GM12878 (cell line): ENCODE data around the gene RNF43. TPM values are rescaled to one million over a fixed set of nuclear protein-coding genes. Genes with fewer than 3 reads are reported as not detected.

Experiments
- ATAC-seq: fragments of 200-7000 bp; cut with Tn5 transposase; 3 replicates; pipeline ENCODE4 v1.9.1; 2020; ENCODE audit warnings: mild to moderate bottlenecking, moderate library complexity
- BruUV-seq: library from RNA; stranded (reverse); fragments of 400-500 nt; replicated peaks from 2 replicates; lab custom pipeline; 2021; lab: Mats Ljungman, UMichigan
- CTCF ChIA-PET: fragments of 300-600 bp; sonication (Branson Sonifier 250); formaldehyde crosslinking; extraction: SDS; loops from one replicate; lab custom pipeline; 2021; ENCODE audit warnings: inconsistent platforms; lab: Yijun Ruan, JAX
- POLR2A ChIA-PET: fragments of 350-600 bp; formaldehyde crosslinking; extraction: SDS; loops from one replicate; lab custom pipeline; 2021; ENCODE audit warnings: inconsistent platforms; lab: Charles Lee
- RAD21 ChIA-PET: fragments of 300-600 bp; sonication (Branson Sonifier 250); formaldehyde crosslinking; loops from one replicate; lab custom pipeline; 2023; ENCODE audit warnings: antibody characterized with exemption; ENCODE audit not compliant: unreplicated experiment; lab: Charles Lee
- SMC1A ChIA-PET: fragments of 300-600 bp; sonication (Branson Sonifier 250); formaldehyde crosslinking; loops from one replicate; lab custom pipeline; 2023; ENCODE audit not compliant: unreplicated experiment, uncharacterized antibody; lab: Charles Lee
- DNase-seq: peaks from one replicate; pipeline ENCODE4 v3.0.0-alpha.2; 2011; ENCODE audit warnings: low read depth, low spot score
- FAIRE-seq: peaks from 3 replicates; lab custom pipeline; 2011; peaks lifted over from hg19 to GRCh38; lab: Jason Lieb, UNC
- H2AFZ ChIP-seq: 2 replicates; pipeline ENCODE4 v1.6.0; 2011; ENCODE audit warnings: low read depth, low read length, control low read depth; ENCODE audit not compliant: control insufficient read depth
- H3K27ac ChIP-seq: 2 replicates; pipeline ENCODE4 v1.5.1; 2011; ENCODE audit warnings: control low read depth; ENCODE audit not compliant: control insufficient read depth, insufficient read depth
- H3K27me3 ChIP-seq, 2 experiments: replicated peaks in 1 of 2; 2 replicates each; pipeline versions ENCODE4 v1.6.0 to v1.6.1; 2011; ENCODE audit warnings: low read length in 1 of 2; ENCODE audit not compliant: control insufficient read depth in 2 of 2, insufficient read depth in 2 of 2
- H3K36me3 ChIP-seq, 2 experiments: 2 replicates each; pipeline ENCODE4 v1.5.1; 2011; ENCODE audit warnings: low read length in 1 of 2; ENCODE audit not compliant: control insufficient read depth in 2 of 2, insufficient read depth in 2 of 2
- H3K4me1 ChIP-seq: 2 replicates; pipeline ENCODE4 v1.6.1; 2011; ENCODE audit warnings: mild to moderate bottlenecking, low read length, moderate library complexity, mixed read lengths; ENCODE audit not compliant: control insufficient read depth, insufficient read depth
- H3K4me2 ChIP-seq: 2 replicates; pipeline ENCODE4 v1.6.0; 2011; ENCODE audit warnings: control low read depth; ENCODE audit not compliant: control insufficient read depth, insufficient read depth
- H3K4me3 ChIP-seq: fragments of 200-600 bp; sonication (generic); 2 replicates; pipeline ENCODE4 v1.5.1; 2016
- H3K79me2 ChIP-seq: 2 replicates; pipeline ENCODE4 v1.6.0; 2011; ENCODE audit warnings: low read length; ENCODE audit not compliant: control insufficient read depth, insufficient read depth
- H3K9ac ChIP-seq: 2 replicates; pipeline ENCODE4 v1.8.0; 2011; ENCODE audit warnings: low read length, control low read depth, mixed read lengths; ENCODE audit not compliant: control insufficient read depth, insufficient read depth
- H3K9me3 ChIP-seq: replicated peaks from 3 replicates; pipeline ENCODE4 v1.5.1; 2011; ENCODE audit warnings: mild to moderate bottlenecking, low read length; ENCODE audit not compliant: control insufficient read depth, insufficient read depth
- H4K20me1 ChIP-seq: 2 replicates; pipeline ENCODE4 v1.6.0; 2011; ENCODE audit not compliant: control insufficient read depth, insufficient read depth
- IRF3 ChIP-seq: fragments of 450-650 bp; IDR thresholded peaks from 2 replicates; pipeline ENCODE4 v1.6.1; 2014; ENCODE audit warnings: mild to moderate bottlenecking
- JUNB ChIP-seq: IDR thresholded peaks from 2 replicates; pipeline ENCODE4 v1.6.1; 2016; ENCODE audit warnings: antibody characterized with exemption, mild to moderate bottlenecking
- NFXL1 ChIP-seq: fragments of 450-650 bp; IDR thresholded peaks from 2 replicates; pipeline ENCODE4 v1.6.1; 2017; ENCODE audit warnings: antibody characterized with exemption, mild to moderate bottlenecking, borderline replicate concordance
- NFYB ChIP-seq: IDR thresholded peaks from 2 replicates; pipeline ENCODE4 v1.6.1; 2011; ENCODE audit warnings: low read depth, mild to moderate bottlenecking, low read length, improper control_type of control experiment, moderate library complexity; ENCODE audit not compliant: insufficient read depth
- NR2C1 ChIP-seq: fragments of 450-650 bp; IDR thresholded peaks from 2 replicates; pipeline ENCODE4 v1.6.1; 2017; ENCODE audit warnings: antibody characterized with exemption, mild to moderate bottlenecking, moderate library complexity
- POU2F2 ChIP-seq: IDR thresholded peaks from 3 replicates; pipeline ENCODE4 v1.6.1; 2011; ENCODE audit warnings: low read depth, mild to moderate bottlenecking, low read length, borderline replicate concordance
- RBBP5 ChIP-seq: fragments of 200-600 bp; sonication (generic); conservative IDR thresholded peaks from 2 replicates; pipeline ENCODE4 v1.6.1; 2016
- TCF7 ChIP-seq: IDR thresholded peaks from 2 replicates; pipeline ENCODE4 v1.6.1; 2014; ENCODE audit warnings: antibody characterized with exemption, borderline replicate concordance
- ZBTB11 ChIP-seq: fragments of 450-650 bp; formaldehyde crosslinking; IDR thresholded peaks from 2 replicates; pipeline ENCODE4 v1.5.0; 2022; ENCODE audit warnings: mild to moderate bottlenecking, missing genetic modification characterization
- in situ Hi-C: fragments of 300-500 bp; cut with MboI; formaldehyde crosslinking; loops from 9 replicates; pipeline ENCODE4 v1.14.3; 2018; ENCODE audit warnings: mixed read lengths
- intact Hi-C: fragments of 100-400 bp; cut with micrococcal nuclease; formaldehyde crosslinking; loops from one replicate; pipeline ENCODE4 v1.14.2; 2022; ENCODE audit not compliant: unreplicated experiment
- polyA plus RNA-seq, 11 experiments: library from polyadenylated mRNA; depleted of rRNA in 4 of 11; unstranded in 6 of 11; stranded (reverse) in 5 of 11; fragments of >200 nt; fragmentation: Nextera tagmentation in 4 of 11; fragmentation: Illumina TruSeq in 1 of 11; extraction: Ambion mirVana in 4 of 11; extraction: Trizol in 1 of 11; gene quantifications; 1 replicate in 1 of 11; 2 replicates in 10 of 11; pipeline versions ENCODE4 v1.2.1 to v1.2.3, GENCODE V29; 2011 to 2016; ENCODE audit warnings: inconsistent platforms in 2 of 11, missing spikeins in 2 of 11, low read depth in 1 of 11
- total RNA-seq, 4 experiments: library from RNA; depleted of rRNA in 3 of 4; stranded (reverse); fragments of >200 nt in 3 of 4; fragmentation: Illumina TruSeq in 1 of 4; extraction: Trizol in 1 of 4; gene quantifications; 2 replicates each; pipeline versions ENCODE4 v1.2.1 to v1.2.3, GENCODE V29; 2013 to 2021

The RNF43 gene
- total and polyA plus RNA-seq, 10 of the 15 experiments (the other 5 are each of a cell fraction or from before 2014, with no cell fraction given): 1.2 to 16.7 (median 5.5) TPM

- in situ Hi-C loops: no loop called here
- no peaks in the 10 kb centered on the region for H3K4me1 ChIP-seq
- no peaks in the 10 kb centered on the region for H3K36me3 ChIP-seq
- SMC1A ChIA-PET: no interaction called here
- no peaks in the 10 kb centered on the region for H3K27me3 ChIP-seq
- intact Hi-C loops: no loop called here
- POLR2A ChIA-PET: no interaction called here
- RAD21 ChIA-PET: no interaction called here
- H3K79me2 ChIP-seq: no peaks in the 10 kb centered on the region
- H2AFZ ChIP-seq: no peak overlapping the region
- DNase-seq (no peak), FAIRE-seq (no peak), ATAC-seq (no peak)
- no peak overlapping the region for H3K27ac ChIP-seq
- H3K4me2 ChIP-seq: no peak overlapping the region
- no TSS peak for BruUV-seq
- CTCF ChIA-PET: no interaction called here
- no peak overlapping the region for H3K4me3 ChIP-seq
- H3K9me3 ChIP-seq: no peaks in the 10 kb centered on the region
- TF ChIP-seq RBBP5 (no peak), ZBTB11 (no peak), JUNB (no peak), NR2C1 (no peak), NFYB (no peak), IRF3 (no peak), NFXL1 (no peak), POU2F2 (no peak), TCF7 (no peak)
- no peak overlapping the region for H3K9ac ChIP-seq
- H4K20me1 ChIP-seq: no peaks in the 10 kb centered on the region
These were observed 38.2 kb upstream of the RNF43 start for GRCh38 chr17:58455491-58455890.
